ENCODE data around the gene MNAT1.

The MNAT1 gene

GRCh38 chr14:60893911-60894310 lies 159.3 kb downstream of the MNAT1 start:
- no peak for DNase-seq

- DNase-seq = no peak
Measured at GRCh38 chr14:60904381-60904780, 169.8 kb downstream of the MNAT1 start.

- DNase-seq = no peak
Measured at GRCh38 chr14:60905923-60906322, 171.4 kb downstream of the MNAT1 start.

GRCh38 chr14:60915781-60916180 lies 181.2 kb downstream of the MNAT1 start:
- no peak for DNase-seq

GRCh38 chr14:60922050-60922449 lies 187.5 kb downstream of the MNAT1 start:
- no peak for DNase-seq

GRCh38 chr14:60925286-60925685 lies 190.7 kb downstream of the MNAT1 start:
- DNase-seq = no peak

- no peak for DNase-seq
Measured at GRCh38 chr14:60926002-60926401, 191.4 kb downstream of the MNAT1 start.

- no peak for DNase-seq
Measured at GRCh38 chr14:60931218-60931617, 196.7 kb downstream of the MNAT1 start.

- no peak for DNase-seq
Measured at GRCh38 chr14:60933920-60934655, 199.5 kb downstream of the MNAT1 start.

GRCh38 chr14:60935319-60935718 lies 200.8 kb downstream of the MNAT1 start:
- no peak for DNase-seq

- DNase-seq = no peak
Measured at GRCh38 chr14:60943637-60944032, 209.1 kb downstream of the MNAT1 start.

GRCh38 chr14:60944204-60944603 lies 209.6 kb downstream of the MNAT1 start:
- no peak for DNase-seq

- DNase-seq = no peak
Measured at GRCh38 chr14:60945984-60946383, 211.4 kb downstream of the MNAT1 start.

- DNase-seq = no peak
Measured at GRCh38 chr14:60946773-60947172, 212.2 kb downstream of the MNAT1 start.

- no peak for DNase-seq
Measured at GRCh38 chr14:60951776-60952435, 217.3 kb downstream of the MNAT1 start.

- no peak for DNase-seq
Measured at GRCh38 chr14:60956202-60956601, 221.6 kb downstream of the MNAT1 start.

- no peak for DNase-seq
Measured at GRCh38 chr14:60956632-60957031, 222.1 kb downstream of the MNAT1 start.

- no peak for DNase-seq
Measured at GRCh38 chr14:60958146-60958545, 223.6 kb downstream of the MNAT1 start.

- DNase-seq = no peak
Measured at GRCh38 chr14:60963761-60964160, 229.2 kb downstream of the MNAT1 start.

GRCh38 chr14:60964904-60965303 lies 230.3 kb downstream of the MNAT1 start:
- no peak for DNase-seq

GRCh38 chr14:60965402-60965801 lies 230.8 kb downstream of the MNAT1 start:
- no peak for DNase-seq

GRCh38 chr14:60968099-60968498 lies 233.5 kb downstream of the MNAT1 start:
- DNase-seq = no peak

GRCh38 chr14:60968671-60969070 lies 234.1 kb downstream of the MNAT1 start:
- no peak for DNase-seq

GRCh38 chr14:60970146-60970545 lies 235.6 kb downstream of the MNAT1 start:
- no peak for DNase-seq

- DNase-seq = no peak
Measured at GRCh38 chr14:60971271-60971670, 236.7 kb downstream of the MNAT1 start.

Data from GOT3 (cell line).